ENCODE results near the gene MED14. TPM values are rescaled to one million over a fixed set of nuclear protein-coding genes. Genes with fewer than 3 reads are reported as not detected.

Gene MED14
- total and polyA plus RNA-seq, 2 of the 8 experiments (the other 6 are each of a cell fraction or from before 2014, with no cell fraction given) = 79.7 to 117 TPM

DNA sequence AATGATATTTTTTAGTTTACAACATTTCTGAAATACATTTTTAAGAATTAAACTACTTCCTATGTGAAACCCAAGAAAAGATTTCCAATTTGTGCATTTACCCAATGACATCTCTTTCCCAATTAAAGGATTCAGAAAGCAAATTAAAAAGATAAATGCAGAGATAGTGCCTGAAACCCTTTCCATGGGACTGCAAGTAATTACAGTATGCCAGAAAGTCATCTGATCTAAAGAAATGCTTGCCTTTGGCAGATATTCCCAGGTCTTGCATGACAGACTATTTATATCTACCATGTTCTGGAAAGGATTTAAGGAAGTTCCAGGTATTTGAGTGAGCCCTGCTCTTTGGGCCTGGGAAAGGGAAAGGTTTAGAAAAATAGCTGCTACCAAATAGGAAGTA lies 46.4 kb downstream of the MED14 start:
- H3K56ac ChIP-seq (replicated peaks; ENCODE audit: insufficient read length, low read depth, low read length) = no peak overlapping the region
- no peaks in the 10 kb centered on the region for H3K79me1 ChIP-seq (ENCODE audit: low read depth, low read length)
- H3K4me1 ChIP-seq (replicated peaks in 1 of 4; ENCODE audit: control insufficient read depth in 3 of 4, insufficient read depth in 4 of 4, low read length in 3 of 4) = peaks cover 0 to 3% (median 1%) of the 10 kb centered on the region in 4 experiments; a peak in 2 of 7 replicates
- H3K9ac ChIP-seq (replicated peaks in 1 of 4; ENCODE audit: extremely low read depth in 1 of 4, low read depth in 3 of 4, low read length in 3 of 4) = no peak overlapping the region
- FAIRE-seq (no peak), DNase-seq (ENCODE audit: low read depth in 1 of 2, low spot score in 2 of 2) (no peak)
- TF ChIP-seq, protein P1, sequence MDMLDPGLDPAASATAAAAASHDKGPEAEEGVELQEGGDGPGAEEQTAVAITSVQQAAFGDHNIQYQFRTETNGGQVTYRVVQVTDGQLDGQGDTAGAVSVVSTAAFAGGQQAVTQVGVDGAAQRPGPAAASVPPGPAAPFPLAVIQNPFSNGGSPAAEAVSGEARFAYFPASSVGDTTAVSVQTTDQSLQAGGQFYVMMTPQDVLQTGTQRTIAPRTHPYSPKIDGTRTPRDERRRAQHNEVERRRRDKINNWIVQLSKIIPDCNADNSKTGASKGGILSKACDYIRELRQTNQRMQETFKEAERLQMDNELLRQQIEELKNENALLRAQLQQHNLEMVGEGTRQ (IDR thresholded peaks at IDR 0.05; ENCODE audit: low read length) = no peak
- TF ChIP-seq RAD21 (IDR thresholded peaks at IDR 0.05 in 1 of 2, conservative IDR thresholded peaks at IDR 0.05 in 1 of 2; ENCODE audit: low read depth in 2 of 2, low read length in 2 of 2) (no peak), GTF2F1 (IDR thresholded peaks at IDR 0.05; ENCODE audit: borderline replicate concordance, low read depth, low read length) (no peak), SP2 (IDR thresholded peaks at IDR 0.05; ENCODE audit: low read length) (no peak), PHF8 (conservative IDR thresholded peaks at IDR 0.05; ENCODE audit: low read depth, low read length) (no peak)
- H2AFZ ChIP-seq (ENCODE audit: low read length) = no peak overlapping the region
- no peak overlapping the region for H3K27ac ChIP-seq (ENCODE audit: low read depth, low read length)
- no peak overlapping the region for H3K4ac ChIP-seq (replicated peaks; ENCODE audit: insufficient read length, low read depth, low read length)
- ChIA-PET CTCF (ENCODE audit: partially characterized antibody) (no interaction called here), POLR2A (ENCODE audit: partially characterized antibody) (no interaction called here)
- no peak overlapping the region for H2AK5ac ChIP-seq (ENCODE audit: low read depth, low read length)
- no peak overlapping the region for H3K4me2 ChIP-seq (ENCODE audit: insufficient read depth in 1 of 2, low read depth in 2 of 2, low read length in 2 of 2)
- no peak overlapping the region for H2BK12ac ChIP-seq (ENCODE audit: low read depth, low read length)
- H2BK5ac ChIP-seq (ENCODE audit: low read depth, low read length) = no peak overlapping the region
- H2BK120ac ChIP-seq (replicated peaks; ENCODE audit: low read depth, low read length) = no peak overlapping the region
- H3K23ac ChIP-seq (ENCODE audit: insufficient read length) = no peak overlapping the region
- H4K8ac ChIP-seq (ENCODE audit: extremely low read depth, insufficient read depth, low read length) = no peak overlapping the region
- H3K18ac ChIP-seq (ENCODE audit: extremely low read depth, low read length) = no peak overlapping the region
- peaks cover 0 to 20% of the 10 kb centered on the region in 2 experiments; a peak in 1 of 4 replicates for H3K79me2 ChIP-seq (ENCODE audit: control insufficient read depth in 1 of 2, insufficient read depth in 2 of 2, low read length in 2 of 2)
- no peaks in the 10 kb centered on the region for H3K27me3 ChIP-seq (replicated peaks in 1 of 4; ENCODE audit: control insufficient read depth in 3 of 4, extremely low read depth in 1 of 4, insufficient read depth in 3 of 4, low read length in 3 of 4)
- no peak overlapping the region for H2BK20ac ChIP-seq (ENCODE audit: low read length)
- H3K36me3 ChIP-seq (ENCODE audit: control insufficient read depth in 2 of 4, insufficient read depth in 4 of 4, low read length in 3 of 4) = peaks cover 4 to 76% (median 37%) of the 10 kb centered on the region in 4 experiments
- H4K91ac ChIP-seq (replicated peaks; ENCODE audit: insufficient read length, low read length) = no peak overlapping the region
- no peak overlapping the region for H3K14ac ChIP-seq (ENCODE audit: insufficient read length)
- no peak overlapping the region for H2BK15ac ChIP-seq (ENCODE audit: low read length)
- H3K23me2 ChIP-seq (ENCODE audit: low read depth, low read length) = no peaks in the 10 kb centered on the region
- no peak overlapping the region for H4K5ac ChIP-seq (ENCODE audit: insufficient read length, low read depth, low read length)
- H4K20me1 ChIP-seq (replicated peaks in 1 of 2; ENCODE audit: control insufficient read depth in 1 of 2, insufficient read depth in 2 of 2, low read length in 2 of 2) = no peaks in the 10 kb centered on the region
- no peak overlapping the region for H3K4me3 ChIP-seq (ENCODE audit: extremely low read depth in 1 of 4, insufficient read depth in 2 of 4, low read depth in 3 of 4, low read length in 4 of 4)
- no peaks in the 10 kb centered on the region for H3K9me3 ChIP-seq (ENCODE audit: insufficient read depth in 2 of 2, low read depth in 1 of 2, low read length in 1 of 2)
